ENCODE data around the gene DSCAML1.

Gene DSCAML1

GRCh38 chr11:117629891-117630538, 167.0 kb downstream of the DSCAML1 start:
- Histone ChIP-seq H3K4me2 (ENCODE audit: low read length) (no peak overlapping the region), H3K27ac (ENCODE audit: low read length) (no peak overlapping the region), H3K9me3 (ENCODE audit: insufficient read depth, low read length) (no peaks in the 10 kb centered on the region), H3K36me3 (replicated peaks; ENCODE audit: low read depth, low read length) (no peaks in the 10 kb centered on the region), H3K9ac (ENCODE audit: low read length) (no peak overlapping the region), H3K79me2 (ENCODE audit: low read length) (no peaks in the 10 kb centered on the region), H3K4me3 (ENCODE audit: low read length) (no peak overlapping the region), H3K27me3 (ENCODE audit: low read depth, low read length) (peaks cover 3% of the 10 kb centered on the region; the same call in 1 of the 2 replicates), H2AFZ (ENCODE audit: low read depth, low read length) (no peak overlapping the region), H4K20me1 (ENCODE audit: insufficient read depth, low read length) (no peaks in the 10 kb centered on the region), H3K4me1 (ENCODE audit: low read length) (no peaks in the 10 kb centered on the region)
- TF ChIP-seq CTCF (IDR thresholded peaks at IDR 0.05; ENCODE audit: low read depth, low read length), result no peak
- no peak for TF ChIP-seq EZH2phosphoT487 (IDR thresholded peaks at IDR 0.05; ENCODE audit: low read depth)

- H3K36me3 ChIP-seq (replicated peaks; ENCODE audit: low read depth, low read length), result no peaks in the 10 kb centered on the region
- no peaks in the 10 kb centered on the region for H3K79me2 ChIP-seq (ENCODE audit: low read length)
- H3K4me1 ChIP-seq (ENCODE audit: low read length), result no peaks in the 10 kb centered on the region
- peaks cover 3% of the 10 kb centered on the region; the same call in 1 of the 2 replicates for H3K27me3 ChIP-seq (ENCODE audit: low read depth, low read length)
- H4K20me1 ChIP-seq (ENCODE audit: insufficient read depth, low read length), result no peaks in the 10 kb centered on the region
- H3K9me3 ChIP-seq (ENCODE audit: insufficient read depth, low read length), result no peaks in the 10 kb centered on the region
- H3K4me2 ChIP-seq (ENCODE audit: low read length), result no peak overlapping the region
- TF ChIP-seq CTCF (IDR thresholded peaks at IDR 0.05; ENCODE audit: low read depth, low read length) (no peak), EZH2phosphoT487 (IDR thresholded peaks at IDR 0.05; ENCODE audit: low read depth) (no peak)
- no peak overlapping the region for H3K27ac ChIP-seq (ENCODE audit: low read length)
- no peak overlapping the region for H3K9ac ChIP-seq (ENCODE audit: low read length)
- H2AFZ ChIP-seq (ENCODE audit: low read depth, low read length), result no peak overlapping the region
- H3K4me3 ChIP-seq (ENCODE audit: low read length), result no peak overlapping the region
Measured at GRCh38 chr11:117629146-117629545, 167.9 kb downstream of the DSCAML1 start.

GRCh38 chr11:117627259-117627658, 169.8 kb downstream of the DSCAML1 start:
- peaks cover 3% of the 10 kb centered on the region; the same call in 1 of the 2 replicates for H3K27me3 ChIP-seq (ENCODE audit: low read depth, low read length)
- no peaks in the 10 kb centered on the region for H3K4me1 ChIP-seq (ENCODE audit: low read length)
- no peaks in the 10 kb centered on the region for H3K9me3 ChIP-seq (ENCODE audit: insufficient read depth, low read length)
- no peak overlapping the region for H3K4me2 ChIP-seq (ENCODE audit: low read length)
- no peak overlapping the region for H3K9ac ChIP-seq (ENCODE audit: low read length)
- no peak overlapping the region for H2AFZ ChIP-seq (ENCODE audit: low read depth, low read length)
- H3K4me3 ChIP-seq (ENCODE audit: low read length), result no peak overlapping the region
- TF ChIP-seq CTCF (IDR thresholded peaks at IDR 0.05; ENCODE audit: low read depth, low read length) (no peak), EZH2phosphoT487 (IDR thresholded peaks at IDR 0.05; ENCODE audit: low read depth) (no peak)
- H3K36me3 ChIP-seq (replicated peaks; ENCODE audit: low read depth, low read length), result no peaks in the 10 kb centered on the region
- H3K79me2 ChIP-seq (ENCODE audit: low read length), result no peaks in the 10 kb centered on the region
- no peaks in the 10 kb centered on the region for H4K20me1 ChIP-seq (ENCODE audit: insufficient read depth, low read length)
- H3K27ac ChIP-seq (ENCODE audit: low read length), result no peak overlapping the region

- no peak overlapping the region for H3K27ac ChIP-seq (ENCODE audit: low read length)
- no peaks in the 10 kb centered on the region for H3K9me3 ChIP-seq (ENCODE audit: insufficient read depth, low read length)
- peaks cover 3% of the 10 kb centered on the region; the same call in 1 of the 2 replicates for H3K27me3 ChIP-seq (ENCODE audit: low read depth, low read length)
- no peak overlapping the region for H3K4me2 ChIP-seq (ENCODE audit: low read length)
- H3K4me3 ChIP-seq (ENCODE audit: low read length), result no peak overlapping the region
- no peak for TF ChIP-seq CTCF (IDR thresholded peaks at IDR 0.05; ENCODE audit: low read depth, low read length)
- no peak for TF ChIP-seq EZH2phosphoT487 (IDR thresholded peaks at IDR 0.05; ENCODE audit: low read depth)
- no peaks in the 10 kb centered on the region for H4K20me1 ChIP-seq (ENCODE audit: insufficient read depth, low read length)
- H2AFZ ChIP-seq (ENCODE audit: low read depth, low read length), result no peak overlapping the region
- H3K79me2 ChIP-seq (ENCODE audit: low read length), result no peaks in the 10 kb centered on the region
- no peak overlapping the region for H3K9ac ChIP-seq (ENCODE audit: low read length)
- H3K4me1 ChIP-seq (ENCODE audit: low read length), result no peaks in the 10 kb centered on the region
- no peaks in the 10 kb centered on the region for H3K36me3 ChIP-seq (replicated peaks; ENCODE audit: low read depth, low read length)
Measured at GRCh38 chr11:117626576-117626975, 170.4 kb downstream of the DSCAML1 start.
